ENCODE measurements around the gene UBE2O.

The UBE2O gene

GRCh38 chr17:76408037-76408849 is 44.7 kb downstream of the UBE2O start:
- H3K4me3 ChIP-seq (ENCODE audit: low read depth, low read length), result no peak overlapping the region
- DNase-seq (ENCODE audit: low read depth), result peak; percentile 75
- TF ChIP-seq CTCF (IDR thresholded peaks at IDR 0.05; ENCODE audit: insufficient read depth, low read depth, low read length, missing control alignments), result peak; percentile 91

- no peak for TF ChIP-seq CTCF (IDR thresholded peaks at IDR 0.05; ENCODE audit: insufficient read depth, low read depth, low read length, missing control alignments)
- H3K4me3 ChIP-seq (ENCODE audit: low read depth, low read length), result no peak overlapping the region
- DNase-seq (ENCODE audit: low read depth), result no peak
Measured at GRCh38 chr17:76407509-76407908, 45.4 kb downstream of the UBE2O start.

GRCh38 chr17:76405967-76406647 is 46.8 kb downstream of the UBE2O start:
- no peak for TF ChIP-seq CTCF (IDR thresholded peaks at IDR 0.05; ENCODE audit: insufficient read depth, low read depth, low read length, missing control alignments)
- DNase-seq (ENCODE audit: low read depth), result peak; percentile 47
- no peak overlapping the region for H3K4me3 ChIP-seq (ENCODE audit: low read depth, low read length)

GRCh38 chr17:76405607-76405966 is 47.4 kb downstream of the UBE2O start:
- DNase-seq (ENCODE audit: low read depth), result peak; percentile 34
- no peak overlapping the region for H3K4me3 ChIP-seq (ENCODE audit: low read depth, low read length)
- TF ChIP-seq CTCF (IDR thresholded peaks at IDR 0.05; ENCODE audit: insufficient read depth, low read depth, low read length, missing control alignments), result no peak

- H3K4me3 ChIP-seq (ENCODE audit: low read depth, low read length), result no peak overlapping the region
- no peak for DNase-seq (ENCODE audit: low read depth)
- TF ChIP-seq CTCF (IDR thresholded peaks at IDR 0.05; ENCODE audit: insufficient read depth, low read depth, low read length, missing control alignments), result no peak
Measured at GRCh38 chr17:76404976-76405563, 47.9 kb downstream of the UBE2O start.

GRCh38 chr17:76404256-76404655 is 48.7 kb downstream of the UBE2O start:
- no peak overlapping the region for H3K4me3 ChIP-seq (ENCODE audit: low read depth, low read length)
- DNase-seq (ENCODE audit: low read depth), result no peak

More at GRCh38 chr17:76404256-76404655, 48.7 kb downstream of the UBE2O start:
- TF ChIP-seq CTCF (IDR thresholded peaks at IDR 0.05; ENCODE audit: insufficient read depth, low read depth, low read length, missing control alignments), result no peak

Data from GM12865 (cell line).